A673 (cell line): ENCODE measurements around the gene GPR78. TPM values are rescaled to one million over a fixed set of nuclear protein-coding genes. Genes with fewer than 3 reads are reported as not detected.

Experiments used
- BruUV-seq: library from RNA; stranded (reverse); fragments of 400-500 nt; replicated peaks from 2 replicates; lab custom pipeline; 2021; lab: Mats Ljungman, UMichigan
- CTCF ChIA-PET: fragments of 300-600 bp; sonication (Branson Sonifier 250); formaldehyde crosslinking; loops from one replicate; lab custom pipeline; 2022; ENCODE audit warnings: antibody characterized with exemption; lab: Charles Lee
- POLR2A ChIA-PET: fragments of 300-600 bp; sonication (Branson Sonifier 250); formaldehyde crosslinking; loops from one replicate; lab custom pipeline; 2022; ENCODE audit warnings: antibody characterized with exemption; ENCODE audit not compliant: low non-redundant PET; lab: Charles Lee
- DNase-seq: peaks from one replicate; pipeline ENCODE4 v3.0.0-alpha.2; 2015; ENCODE audit warnings: low spot score
- H3K27ac ChIP-seq: fragments of 200-600 bp; sonication (generic); 2 replicates; pipeline ENCODE4 v1.5.1; 2016; ENCODE audit warnings: mixed run types, low read depth, mild to moderate bottlenecking, mixed read lengths, antibody characterized with exemption, low read length; ENCODE audit not compliant: poor library complexity, severe bottlenecking
- H3K27me3 ChIP-seq: fragments of 200-600 bp; sonication (generic); replicated peaks from 2 replicates; pipeline ENCODE4 v1.6.1; 2017; ENCODE audit warnings: mixed run types, low read depth, mild to moderate bottlenecking, mixed read lengths, antibody characterized with exemption, low read length; ENCODE audit not compliant: insufficient read depth, poor library complexity
- H3K36me3 ChIP-seq: fragments of 200-600 bp; sonication (generic); 2 replicates; pipeline ENCODE4 v1.6.1; 2016; ENCODE audit warnings: mixed run types, mild to moderate bottlenecking, mixed read lengths, antibody characterized with exemption, low read length; ENCODE audit not compliant: insufficient read depth, poor library complexity, severe bottlenecking
- H3K4me1 ChIP-seq: fragments of 200-600 bp; sonication (generic); 2 replicates; pipeline ENCODE4 v1.6.1; 2017; ENCODE audit warnings: mixed run types, mild to moderate bottlenecking, mixed read lengths, antibody characterized with exemption, low read length; ENCODE audit not compliant: insufficient read depth, poor library complexity, severe bottlenecking
- H3K4me3 ChIP-seq: fragments of 200-600 bp; sonication (generic); 2 replicates; pipeline ENCODE4 v1.5.1; 2016; ENCODE audit warnings: low read depth, mixed run types, mild to moderate bottlenecking, mixed read lengths, low read length; ENCODE audit not compliant: poor library complexity, severe bottlenecking
- H3K9me3 ChIP-seq: fragments of 200-600 bp; sonication (generic); 2 replicates; pipeline ENCODE4 v1.6.1; 2016; ENCODE audit warnings: mixed run types, low read depth, mild to moderate bottlenecking, mixed read lengths, antibody characterized with exemption, low read length; ENCODE audit not compliant: poor library complexity, severe bottlenecking
- CTCF ChIP-seq: fragments of 300-800, 200-600 bp; sonication (generic); conservative IDR thresholded peaks from 2 replicates; pipeline ENCODE4 v1.5.1; 2017; ENCODE audit warnings: low read depth, mild to moderate bottlenecking, antibody characterized with exemption, low read length, moderate library complexity, mixed read lengths
- EZH2 ChIP-seq: fragments of 200-600 bp; sonication (generic); IDR thresholded peaks from 2 replicates; pipeline ENCODE4 v1.6.1; 2017; ENCODE audit warnings: borderline replicate concordance, low read depth, mild to moderate bottlenecking, mixed read lengths, antibody characterized with exemption, low read length; ENCODE audit not compliant: poor library complexity, severe bottlenecking
- intact Hi-C: fragments of 100-400 bp; cut with micrococcal nuclease; formaldehyde crosslinking; loops from one replicate; pipeline ENCODE4 v1.10.0; 2022; ENCODE audit not compliant: unreplicated experiment
- total RNA-seq: library from RNA; stranded (reverse); gene quantifications from 2 replicates; pipeline ENCODE4 v1.2.3, GENCODE V29; 2021

Gene GPR78
- total RNA-seq, 1 experiment from 2014 or later, result not detected

DNA sequence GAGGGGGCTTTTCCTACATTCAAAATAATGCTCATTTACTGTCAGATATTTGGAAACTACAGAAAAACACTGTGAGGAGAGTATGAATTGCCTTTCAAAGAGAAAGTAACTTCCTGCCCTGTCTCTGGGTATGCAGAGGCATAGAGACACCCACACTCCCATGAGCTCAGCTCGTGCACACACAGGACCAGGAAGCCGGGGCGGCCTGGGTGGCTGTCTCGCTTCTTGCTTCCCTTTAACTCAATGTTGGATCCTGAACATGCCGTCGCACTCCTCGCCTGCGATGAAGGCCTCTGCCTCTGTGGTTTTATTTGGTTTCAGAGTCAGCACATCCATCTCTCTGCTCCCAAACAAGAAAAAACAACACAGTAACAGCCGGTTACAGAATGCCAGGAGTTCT lies 40.1 kb upstream of the GPR78 start:
- ChIA-PET CTCF (no interaction called here), POLR2A (no interaction called here)
- Histone ChIP-seq H3K9me3 (no peaks in the 10 kb centered on the region), H3K27ac (no peak overlapping the region), H3K4me1 (no peaks in the 10 kb centered on the region), H3K27me3 (no peaks in the 10 kb centered on the region), H3K4me3 (no peak overlapping the region), H3K36me3 (no peaks in the 10 kb centered on the region)
- BruUV-seq, result no TSS peak
- no peak for DNase-seq
- intact Hi-C loops, result no loop called here
- TF ChIP-seq CTCF (no peak), EZH2 (no peak)

DNA sequence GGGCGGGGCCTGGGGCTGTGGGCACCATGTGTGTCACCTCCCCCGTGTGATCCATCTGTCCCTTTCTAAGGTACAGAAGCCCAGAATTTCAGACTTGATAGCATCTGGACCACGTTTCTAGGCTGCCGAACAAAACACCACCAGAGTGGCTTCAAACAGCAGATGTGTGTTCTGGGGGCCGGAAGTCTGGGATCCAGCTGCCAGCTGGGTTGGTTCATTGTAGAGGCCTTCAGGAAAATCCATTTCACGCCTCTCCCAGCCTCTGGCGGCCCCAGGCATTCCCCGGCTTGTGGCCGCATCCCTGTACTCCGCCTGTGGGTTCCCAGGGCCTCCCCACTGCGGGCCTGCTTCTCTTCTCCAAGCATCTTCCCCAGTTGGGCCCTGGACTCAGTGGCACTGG lies 39.6 kb upstream of the GPR78 start:
- no peak overlapping the region for H3K4me3 ChIP-seq

GRCh38 chr4:8540991-8541390 lies 39.2 kb upstream of the GPR78 start:
- no TSS peak for BruUV-seq

More for the DNA sequence above, 39.6 kb upstream of the GPR78 start:
- ChIA-PET CTCF (no interaction called here), POLR2A (interaction anchor here (0.5 kb wide), 1 partner anchor 21 kb away, joined by 5 read pairs; no protein-coding TSS in a partner anchor)
- no peaks in the 10 kb centered on the region for H3K27me3 ChIP-seq
- no peak for DNase-seq
- TF ChIP-seq EZH2, result no peak
- no peak for TF ChIP-seq CTCF
- H3K4me1 ChIP-seq, result no peaks in the 10 kb centered on the region
- no TSS peak for BruUV-seq
- intact Hi-C loops, result no loop called here
- H3K9me3 ChIP-seq, result no peaks in the 10 kb centered on the region
- H3K27ac ChIP-seq, result no peak overlapping the region
- H3K36me3 ChIP-seq, result no peaks in the 10 kb centered on the region

More at GRCh38 chr4:8540991-8541390, 39.2 kb upstream of the GPR78 start:
- DNase-seq, result no peak
- Histone ChIP-seq H3K36me3 (no peaks in the 10 kb centered on the region), H3K27ac (no peak overlapping the region), H3K27me3 (no peaks in the 10 kb centered on the region), H3K4me1 (no peaks in the 10 kb centered on the region), H3K4me3 (no peak overlapping the region), H3K9me3 (no peaks in the 10 kb centered on the region)
- TF ChIP-seq EZH2 (no peak), CTCF (no peak)
- intact Hi-C loops, result no loop called here
- ChIA-PET POLR2A (interaction anchor here (0.5 kb wide), 1 partner anchor 21 kb away, joined by 5 read pairs; no protein-coding TSS in a partner anchor), CTCF (no interaction called here)
